Psoas muscle (tissue), 8 donors: ENCODE results near the gene ARMC12. TPM values are rescaled to one million over a fixed set of nuclear protein-coding genes. Genes with fewer than 3 reads are reported as not detected.

Experiments used
- ATAC-seq, 4 donors: fragments of 200-7000 bp; cut with Tn5 transposase; one replicate each; pipeline ENCODE4 v1.9.1; 2020; ENCODE audit warnings: moderate library complexity in 3 of 4, mild to moderate bottlenecking in 2 of 4
- DNase-seq, 2 donors: peaks; one replicate each; pipeline ENCODE4 v3.0.0-alpha.2; 2020
- H3K27ac ChIP-seq: fragments of 200-600 bp; one replicate; pipeline ENCODE4 v1.8.0; 2022
- H3K27me3 ChIP-seq, 3 donors: fragments of 200-600 bp in 1 of 3; one replicate each; pipeline versions ENCODE4 v1.6.1 to v1.8.0; 2013 to 2022; ENCODE audit warnings: low read length in 2 of 3, mild to moderate bottlenecking in 2 of 3, moderate library complexity in 1 of 3; ENCODE audit not compliant: insufficient read depth in 3 of 3
- H3K36me3 ChIP-seq, 2 donors: fragments of 200-600 bp in 1 of 2; one replicate each; pipeline versions ENCODE4 v1.6.1 to v1.8.0; 2013 to 2022; ENCODE audit warnings: low read depth in 1 of 2, mild to moderate bottlenecking in 1 of 2, moderate library complexity in 1 of 2; ENCODE audit not compliant: insufficient read depth in 1 of 2
- H3K4me1 ChIP-seq: fragments of 200-600 bp; one replicate; pipeline ENCODE4 v1.8.0; 2022
- H3K4me3 ChIP-seq: fragments of 200-600 bp; one replicate; pipeline ENCODE4 v1.8.0; 2022; ENCODE audit warnings: mild to moderate bottlenecking
- H3K9me3 ChIP-seq: fragments of 200-600 bp; one replicate; pipeline ENCODE4 v1.8.0; 2022
- WGBS, 3 donors: extraction: QIAGEN DNeasy Blood & Tissue Kit; methylation state at CpG; one replicate each; pipeline versions ENCODE4 v1.1.6 to v1.1.7; 2013; 5-methylcytosine and 5-hydroxymethylcytosine counted together
- intact Hi-C, 2 donors: fragments of 100-400 bp; cut with DNase I; formaldehyde crosslinking; loops; one replicate each; pipeline versions ENCODE4 v1.11.0 to v1.14.2; 2022
- polyA plus RNA-seq, 3 donors: library from polyadenylated mRNA; stranded (reverse); fragments of 200-250 nt; gene quantifications; one replicate each; pipeline ENCODE4 v1.2.3, GENCODE V29; 2013
- total RNA-seq, 4 donors: library from RNA; stranded (reverse); fragmentation: NEBNext Ultra II Directional in 2 of 4; extraction: Animal tissue kit (Norgen Biotek cat#: 25700) in 2 of 4; gene quantifications; one replicate each; pipeline versions ENCODE4 v1.2.1 to v1.2.4, GENCODE V29; 2021 to 2023
- TF ChIP-seq, protein P1 (sequence below): fragments of 200-600 bp; IDR thresholded peaks from one replicate; pipeline ENCODE4 v1.8.0; 2022; ENCODE audit warnings: antibody characterized with exemption
- donor health status: healthy with polysubstance abuse.
- donor health status: DM: no; HTN: no; CAD: no; lungs with moderate emphysema.
- donor health status: Bipolar disorder and iron deficiency.
- donor health status: healthy.
- donor health status: DM: yes; HTN: yes; CAD: no.
- donor health status: DM: no; HTN: no; CAD: no.
- donor health status: DM: no; HTN: no; CAD: no.
- donor health status: DM: yes; HTN: yes; CAD: no.

Gene ARMC12
- total and polyA plus RNA-seq, 7 donors, result 0.25 to 15.5 (median 0.58) TPM; not detected in 2

DNA sequence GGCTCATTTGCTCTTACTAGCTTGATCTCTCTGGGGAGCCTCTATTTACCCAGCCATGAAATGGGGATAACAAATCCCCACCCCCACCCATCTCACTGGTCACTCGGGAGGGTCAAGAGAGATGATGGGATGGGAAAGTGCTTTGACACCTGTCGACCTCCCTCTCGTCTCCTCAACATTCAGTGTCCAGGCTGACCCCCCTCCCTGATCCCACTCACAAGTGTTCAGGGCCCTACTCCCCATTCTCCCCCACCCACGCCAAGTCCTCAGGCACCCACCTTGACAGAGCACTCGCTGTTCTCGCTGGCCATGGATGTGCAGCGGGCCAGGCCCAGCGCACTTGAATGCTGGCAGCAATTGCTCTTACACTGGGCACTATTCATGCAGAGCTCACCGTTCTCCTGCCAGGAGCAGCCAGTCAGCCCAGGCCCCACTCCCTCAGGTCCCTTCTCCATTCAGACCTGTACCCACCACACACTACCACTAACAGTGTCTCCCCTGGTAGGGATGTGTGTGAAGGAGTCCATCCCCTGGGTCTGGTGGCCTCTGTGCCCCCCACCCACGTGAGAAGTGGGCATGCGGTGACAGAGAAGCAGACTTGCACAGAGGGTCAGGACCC, 58.7 kb downstream of the ARMC12 start:
- Histone ChIP-seq H3K4me1 (no peaks in the 10 kb centered on the region), H3K9me3 (no peaks in the 10 kb centered on the region), H3K27me3 (no peaks in the 10 kb centered on the region), H3K36me3 (no peaks in the 10 kb centered on the region), H3K4me3 (no peak overlapping the region), H3K27ac (no peak overlapping the region)
- WGBS, 3 donors, result 86% methylated on average over 11 of the region's 11 CpGs
- intact Hi-C loops, result no loop called here
- DNase-seq, result no peak
- TF ChIP-seq, protein P1, sequence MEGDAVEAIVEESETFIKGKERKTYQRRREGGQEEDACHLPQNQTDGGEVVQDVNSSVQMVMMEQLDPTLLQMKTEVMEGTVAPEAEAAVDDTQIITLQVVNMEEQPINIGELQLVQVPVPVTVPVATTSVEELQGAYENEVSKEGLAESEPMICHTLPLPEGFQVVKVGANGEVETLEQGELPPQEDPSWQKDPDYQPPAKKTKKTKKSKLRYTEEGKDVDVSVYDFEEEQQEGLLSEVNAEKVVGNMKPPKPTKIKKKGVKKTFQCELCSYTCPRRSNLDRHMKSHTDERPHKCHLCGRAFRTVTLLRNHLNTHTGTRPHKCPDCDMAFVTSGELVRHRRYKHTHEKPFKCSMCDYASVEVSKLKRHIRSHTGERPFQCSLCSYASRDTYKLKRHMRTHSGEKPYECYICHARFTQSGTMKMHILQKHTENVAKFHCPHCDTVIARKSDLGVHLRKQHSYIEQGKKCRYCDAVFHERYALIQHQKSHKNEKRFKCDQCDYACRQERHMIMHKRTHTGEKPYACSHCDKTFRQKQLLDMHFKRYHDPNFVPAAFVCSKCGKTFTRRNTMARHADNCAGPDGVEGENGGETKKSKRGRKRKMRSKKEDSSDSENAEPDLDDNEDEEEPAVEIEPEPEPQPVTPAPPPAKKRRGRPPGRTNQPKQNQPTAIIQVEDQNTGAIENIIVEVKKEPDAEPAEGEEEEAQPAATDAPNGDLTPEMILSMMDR, result no peak
- ATAC-seq, result no peak

DNA sequence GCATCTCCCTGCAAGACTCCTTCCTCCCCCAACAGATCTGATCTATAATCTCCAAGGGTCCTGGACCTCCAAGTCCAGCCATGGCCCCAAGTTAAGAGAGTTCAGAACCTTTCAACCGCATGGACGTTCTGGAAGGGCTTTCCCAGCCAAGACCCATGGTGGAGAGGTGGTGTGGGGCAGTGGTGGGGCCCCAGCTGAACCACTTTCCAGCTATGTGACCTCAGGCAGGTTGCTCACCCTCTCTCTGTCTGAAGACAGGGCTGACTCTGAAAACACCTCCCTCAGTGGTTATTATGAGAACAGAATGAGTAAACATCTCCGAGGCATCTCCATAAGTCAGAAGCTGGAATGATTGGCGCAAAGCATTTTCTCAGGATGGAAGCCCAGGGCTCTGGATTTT, 59.4 kb downstream of the ARMC12 start:
- 83 to 89% (median 86%) methylated on average over 4 of the region's 4 CpGs for WGBS, 3 donors
- no peak for ATAC-seq
- Histone ChIP-seq H3K36me3 (no peaks in the 10 kb centered on the region), H3K4me3 (no peak overlapping the region), H3K9me3 (no peaks in the 10 kb centered on the region), H3K27ac (no peak overlapping the region), H3K27me3 (no peaks in the 10 kb centered on the region), H3K4me1 (no peaks in the 10 kb centered on the region)
- no peak for DNase-seq
- intact Hi-C loops, result no loop called here
- TF ChIP-seq, protein P1, result no peak

DNA sequence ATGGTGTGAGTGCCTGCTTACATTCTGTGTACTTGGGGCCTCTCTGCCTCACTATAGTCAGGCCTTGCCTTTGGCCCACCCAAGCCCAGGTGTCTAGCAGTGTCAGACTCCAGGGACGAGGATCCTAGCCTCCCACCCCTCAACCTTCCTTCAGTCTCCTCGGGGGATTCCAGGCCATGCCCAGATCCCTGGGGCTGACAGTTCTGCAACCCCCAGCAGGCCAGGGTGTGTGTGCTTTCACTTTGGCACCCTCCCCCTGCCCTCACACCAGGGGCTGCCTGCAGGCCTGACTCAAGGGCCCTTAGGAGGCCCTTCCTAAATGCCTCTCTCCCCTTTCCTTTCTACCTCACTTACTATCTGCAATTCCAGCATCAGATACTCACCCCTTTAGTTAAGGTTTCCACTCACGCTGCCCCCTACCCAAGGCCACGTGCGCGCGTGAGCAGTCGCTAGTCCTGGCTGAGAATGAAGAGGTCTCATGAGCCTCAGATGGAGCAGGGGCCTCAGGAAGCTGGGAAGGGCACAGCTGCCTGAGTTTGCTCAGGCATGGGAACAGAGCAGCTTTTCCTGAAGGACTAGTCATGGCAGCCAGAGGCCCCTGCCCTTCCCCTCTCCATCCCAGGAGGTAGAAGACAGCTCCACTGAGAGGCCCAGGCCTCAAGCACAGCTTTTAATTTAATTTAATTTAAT, 61.1 kb downstream of the ARMC12 start:
- Histone ChIP-seq H3K27me3 (no peaks in the 10 kb centered on the region), H3K27ac (no peak overlapping the region), H3K9me3 (no peaks in the 10 kb centered on the region), H3K4me3 (no peak overlapping the region), H3K36me3 (no peaks in the 10 kb centered on the region), H3K4me1 (no peaks in the 10 kb centered on the region)
- intact Hi-C loops, result no loop called here
- DNase-seq (no peak), ATAC-seq (no peak)
- TF ChIP-seq, protein P1, result no peak
- 71 to 78% (median 76%) methylated on average over 8 of the region's 8 CpGs for WGBS, 3 donors

Other genes starting within 250 kb of the ARMC12 start
- gene TEAD3, start 240.0 kb upstream of the ARMC12 start, total RNA-seq, result 10 to 100 TPM; 23.0 to 44.3 (median 26.2) TPM
- gene TEAD3, start 240.0 kb upstream of the ARMC12 start, polyA plus RNA-seq, result 10 to 100 TPM; 12.1 to 15.8 (median 14.5) TPM
- gene TULP1, start 224.1 kb upstream of the ARMC12 start, total RNA-seq, result not detected
- gene TULP1, start 224.1 kb upstream of the ARMC12 start, polyA plus RNA-seq, result under 1 TPM; 0.05 to 0.09 (median 0.08) TPM
- gene FKBP5, start 48.1 kb upstream of the ARMC12 start, total RNA-seq, result 1,000 to 10,000 TPM in 1 of 4 donors, 100 to 1,000 TPM in 2, 10 to 100 TPM in 1; 56.5 to 1,905 (median 378) TPM
- gene FKBP5, start 48.1 kb upstream of the ARMC12 start, polyA plus RNA-seq, result 100 to 1,000 TPM; 296 to 849 (median 675) TPM
- gene CLPSL2, start 39.6 kb downstream of the ARMC12 start, total RNA-seq, result not detected
- not detected for gene CLPSL2, start 39.6 kb downstream of the ARMC12 start, polyA plus RNA-seq
- gene CLPSL1, start 44.0 kb downstream of the ARMC12 start, total RNA-seq, result not detected
- gene CLPSL1, start 44.0 kb downstream of the ARMC12 start, polyA plus RNA-seq, result not detected
- 1 to 10 TPM in 1 of 4 donors, under 1 TPM in 1, not detected in 2; 0.53 to 3.5 TPM for gene CLPS, start 60.3 kb downstream of the ARMC12 start, total RNA-seq
- gene CLPS, start 60.3 kb downstream of the ARMC12 start, polyA plus RNA-seq, result under 1 TPM in 2 of 3 donors, not detected in 1; 0.38 to 0.96 TPM
- gene LHFPL5, start 68.3 kb downstream of the ARMC12 start, total RNA-seq, result under 1 TPM in 1 of 4 donors, not detected in 3; 0.34 TPM
- under 1 TPM in 1 of 3 donors, not detected in 2; 0.10 TPM for gene LHFPL5, start 68.3 kb downstream of the ARMC12 start, polyA plus RNA-seq
- 10 to 100 TPM; 24.1 to 42.4 (median 31.3) TPM for gene SRPK1, start 184.1 kb downstream of the ARMC12 start, total RNA-seq
- gene SRPK1, start 184.1 kb downstream of the ARMC12 start, polyA plus RNA-seq, result 10 to 100 TPM; 12.2 to 46.9 (median 21.3) TPM